Central memory CD4-positive, alpha-beta T cell (primary cell): ENCODE measurements around the gene PCDHB9.
"Not testable (repeated sequence)": the region's sequence is repeated elsewhere in the genome, so short reads cannot be mapped to it uniquely, and the experiment has no call there.

Experiments used
- DNase-seq: peaks from one replicate; pipeline ENCODE4 v3.0.0; 2022
- total RNA-seq, 3 experiments: gene quantifications; one replicate each; lab custom pipeline; 2026; lab: John Stamatoyannopoulos, UW

Gene PCDHB9
- total RNA-seq: 0.07 to 0.19 (median 0.11) reads per million in 3 experiments

DNA sequence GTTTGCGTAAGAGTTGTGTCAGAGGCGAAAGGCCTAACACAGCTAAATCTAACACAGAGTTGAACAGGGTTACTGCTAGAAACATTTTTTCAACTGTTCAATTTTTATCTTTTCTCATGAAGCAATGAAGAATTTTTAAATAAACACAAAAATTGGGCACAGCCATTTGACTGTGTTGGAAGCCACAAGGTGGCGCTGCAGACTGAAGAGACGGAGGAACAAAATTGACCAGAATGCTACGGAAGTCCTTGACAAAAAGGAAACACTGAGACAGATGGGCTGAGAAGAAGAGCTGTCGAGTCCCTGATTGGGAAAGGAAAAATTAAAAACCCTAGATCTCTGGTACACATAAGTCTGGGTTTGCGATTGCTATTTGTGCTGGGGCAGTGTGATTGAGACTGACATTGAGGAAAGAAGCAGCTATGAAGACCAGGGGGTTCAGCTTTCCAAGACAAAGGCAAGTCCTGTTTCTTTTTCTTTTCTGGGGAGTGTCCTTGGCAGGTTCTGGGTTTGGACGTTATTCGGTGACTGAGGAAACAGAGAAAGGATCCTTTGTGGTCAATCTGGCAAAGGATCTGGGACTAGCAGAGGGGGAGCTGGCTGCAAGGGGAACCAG lies at the start of gene PCDHB9:
PCDHB9 (plus strand) TSS at position 265 of the 616 bp plus-strand sequence; CDS start at position 423, 158 bp downstream.
- no peak for DNase-seq

DNA sequence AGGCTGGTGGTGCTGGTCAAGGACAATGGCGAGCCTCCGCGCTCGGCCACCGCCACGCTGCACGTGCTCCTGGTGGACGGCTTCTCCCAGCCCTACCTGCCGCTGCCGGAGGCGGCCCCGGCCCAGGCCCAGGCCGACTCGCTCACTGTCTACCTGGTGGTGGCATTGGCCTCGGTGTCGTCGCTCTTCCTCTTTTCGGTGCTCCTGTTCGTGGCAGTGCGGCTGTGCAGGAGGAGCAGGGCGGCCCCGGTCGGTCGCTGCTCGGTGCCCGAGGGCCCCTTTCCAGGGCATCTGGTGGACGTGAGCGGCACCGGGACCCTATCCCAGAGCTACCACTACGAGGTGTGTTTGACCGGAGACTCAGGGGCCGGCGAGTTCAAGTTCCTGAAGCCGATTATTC lies 49.6 kb upstream of the PCDHB9 start:
- not testable (repeated sequence) for DNase-seq

DNA sequence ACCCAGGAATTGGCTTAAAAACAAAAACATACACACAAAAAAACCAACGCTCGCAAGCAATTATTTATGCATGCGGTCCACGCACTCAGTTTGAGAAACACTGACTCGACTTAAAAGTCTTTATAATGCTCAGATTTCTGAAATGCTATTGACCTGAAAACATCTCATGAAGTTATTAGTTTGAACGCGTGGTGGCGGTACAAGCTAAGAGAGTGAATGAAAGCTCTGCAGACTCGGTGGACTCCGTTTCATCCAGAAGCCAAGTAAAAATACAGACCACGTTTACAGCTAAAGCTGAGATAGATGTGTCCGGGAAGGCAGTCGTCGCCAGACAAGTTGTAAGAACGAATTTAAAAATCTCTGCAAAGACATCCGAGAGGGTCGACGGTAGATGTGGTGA lies 37.1 kb upstream of the PCDHB9 start, which contains the start of gene PCDHB6:
PCDHB6 (plus strand) TSS at position 246 of the 400 bp plus-strand sequence. CDS start 201 bp downstream, outside the sequence.
- DNase-seq: no peak

DNA sequence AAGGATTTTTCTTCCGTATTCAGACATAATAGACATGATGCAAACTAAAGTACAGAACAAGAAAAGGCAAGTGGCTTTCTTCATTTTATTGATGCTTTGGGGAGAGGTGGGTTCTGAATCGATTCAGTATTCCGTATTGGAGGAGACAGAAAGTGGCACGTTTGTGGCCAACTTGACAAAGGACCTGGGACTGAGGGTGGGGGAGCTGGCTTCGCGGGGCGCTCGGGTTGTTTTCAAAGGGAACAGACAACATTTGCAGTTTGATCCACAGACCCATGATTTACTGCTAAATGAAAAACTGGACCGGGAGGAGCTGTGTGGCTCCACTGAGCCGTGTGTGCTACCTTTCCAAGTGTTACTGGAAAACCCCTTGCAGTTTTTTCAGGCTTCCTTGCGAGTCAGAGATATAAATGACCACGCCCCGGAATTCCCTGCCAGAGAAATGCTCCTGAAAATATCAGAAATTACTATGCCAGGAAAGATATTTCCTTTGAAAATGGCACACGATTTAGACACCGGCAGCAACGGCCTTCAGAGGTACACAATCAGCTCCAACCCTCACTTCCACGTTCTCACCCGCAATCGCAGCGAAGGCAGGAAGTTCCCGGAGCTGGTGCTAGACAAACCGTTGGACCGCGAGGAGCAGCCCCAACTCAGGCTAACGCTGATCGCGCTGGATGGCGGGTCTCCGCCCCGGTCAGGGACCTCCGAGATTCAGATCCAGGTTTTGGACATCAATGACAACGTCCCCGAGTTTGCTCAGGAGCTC lies 36.6 kb upstream of the PCDHB9 start:
- no peak for DNase-seq

DNA sequence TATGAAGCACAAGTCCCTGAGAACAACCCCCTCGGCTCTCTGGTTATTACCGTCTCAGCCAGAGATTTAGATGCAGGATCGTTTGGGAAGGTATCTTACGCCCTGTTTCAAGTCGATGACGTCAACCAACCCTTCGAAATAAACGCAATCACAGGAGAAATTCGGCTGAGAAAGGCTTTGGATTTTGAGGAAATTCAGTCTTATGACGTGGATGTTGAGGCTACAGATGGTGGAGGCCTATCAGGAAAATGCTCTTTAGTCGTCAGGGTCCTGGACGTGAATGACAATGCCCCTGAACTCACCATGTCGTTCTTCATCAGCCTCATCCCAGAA lies 36.0 kb upstream of the PCDHB9 start:
- no peak for DNase-seq

DNA sequence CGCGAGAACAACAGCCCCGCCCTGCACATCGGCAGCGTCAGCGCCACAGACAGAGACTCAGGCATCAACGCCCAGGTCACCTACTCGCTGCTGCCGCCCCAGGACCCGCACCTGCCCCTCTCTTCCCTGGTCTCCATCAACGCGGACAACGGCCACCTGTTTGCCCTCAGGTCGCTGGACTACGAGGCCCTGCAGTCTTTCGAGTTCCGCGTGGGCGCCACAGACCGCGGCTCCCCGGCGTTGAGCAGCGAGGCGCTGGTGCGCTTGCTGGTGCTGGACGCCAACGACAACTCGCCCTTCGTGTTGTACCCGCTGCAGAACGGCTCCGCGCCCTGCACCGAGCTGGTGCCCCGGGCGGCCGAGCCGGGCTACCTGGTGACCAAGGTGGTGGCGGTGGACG lies 35.3 kb upstream of the PCDHB9 start:
- DNase-seq: not testable (repeated sequence)

DNA sequence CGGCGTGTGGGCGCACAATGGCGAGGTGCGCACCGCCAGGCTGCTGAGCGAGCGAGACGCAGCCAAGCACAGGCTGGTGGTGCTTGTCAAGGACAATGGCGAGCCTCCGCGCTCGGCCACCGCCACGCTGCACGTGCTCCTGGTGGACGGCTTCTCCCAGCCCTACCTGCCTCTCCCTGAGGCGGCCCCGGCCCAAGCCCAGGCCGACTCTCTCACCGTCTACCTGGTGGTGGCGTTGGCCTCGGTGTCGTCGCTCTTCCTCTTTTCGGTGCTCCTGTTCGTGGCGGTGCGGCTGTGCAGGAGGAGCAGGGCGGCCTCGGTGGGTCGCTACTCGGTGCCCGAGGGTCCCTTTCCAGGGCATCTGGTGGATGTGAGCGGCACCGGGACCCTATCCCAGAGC lies 34.9 kb upstream of the PCDHB9 start:
- not testable (repeated sequence) for DNase-seq

DNA sequence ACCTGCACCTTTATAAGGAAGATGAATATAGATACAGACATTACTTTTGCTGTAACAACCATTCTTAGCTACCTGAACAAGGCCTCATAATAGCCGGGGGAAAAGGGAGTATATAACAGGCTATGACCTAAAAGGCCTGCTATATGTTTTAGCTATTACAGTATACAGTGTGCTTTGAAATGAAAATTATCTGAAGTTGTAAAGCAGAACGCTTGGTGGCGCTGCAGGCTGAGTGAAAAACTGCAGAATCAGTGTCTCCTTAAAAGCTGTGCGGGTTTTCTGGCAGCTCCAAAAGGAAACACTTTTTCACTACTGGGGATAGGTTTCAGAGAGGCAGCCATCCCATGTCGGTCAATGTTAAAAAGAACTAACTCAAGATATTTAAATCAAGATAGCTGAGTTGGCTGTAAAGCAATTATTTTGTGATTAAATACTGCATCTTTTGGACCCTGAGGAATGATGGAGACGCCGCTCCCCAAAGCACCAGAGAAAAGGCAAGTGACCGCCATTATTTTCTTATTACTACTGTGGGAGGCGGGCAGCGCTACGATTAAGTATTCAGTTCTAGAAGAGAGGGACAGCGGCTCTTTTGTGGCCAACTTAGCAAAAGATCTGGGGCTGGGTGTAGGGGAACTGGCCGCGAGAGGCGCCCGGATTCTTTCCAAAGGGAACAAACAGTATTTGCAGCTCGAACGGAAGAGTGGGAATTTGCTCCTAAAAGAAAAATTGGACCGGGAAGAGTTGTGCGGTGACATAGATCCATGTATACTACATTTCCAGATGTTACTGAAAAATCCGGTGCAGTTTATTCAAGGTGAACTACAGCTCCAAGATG lies 31.2 kb upstream of the PCDHB9 start:
- DNase-seq: no peak

DNA sequence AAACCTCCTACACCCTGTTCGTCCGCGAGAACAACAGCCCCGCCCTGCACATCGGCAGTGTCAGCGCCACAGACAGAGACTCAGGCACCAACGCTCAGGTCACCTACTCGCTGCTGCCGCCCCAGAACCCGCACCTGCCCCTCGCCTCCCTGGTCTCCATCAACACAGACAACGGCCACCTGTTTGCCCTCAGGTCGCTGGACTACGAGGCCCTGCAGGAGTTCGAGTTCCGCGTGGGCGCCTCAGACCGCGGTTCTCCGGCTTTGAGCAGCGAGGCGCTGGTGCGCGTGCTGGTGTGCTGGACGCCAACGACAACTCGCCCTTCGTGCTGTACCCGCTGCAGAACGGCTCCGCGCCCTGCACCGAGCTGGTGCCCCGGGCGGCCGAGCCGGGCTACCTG lies 29.6 kb upstream of the PCDHB9 start:
- not testable (repeated sequence) for DNase-seq

DNA sequence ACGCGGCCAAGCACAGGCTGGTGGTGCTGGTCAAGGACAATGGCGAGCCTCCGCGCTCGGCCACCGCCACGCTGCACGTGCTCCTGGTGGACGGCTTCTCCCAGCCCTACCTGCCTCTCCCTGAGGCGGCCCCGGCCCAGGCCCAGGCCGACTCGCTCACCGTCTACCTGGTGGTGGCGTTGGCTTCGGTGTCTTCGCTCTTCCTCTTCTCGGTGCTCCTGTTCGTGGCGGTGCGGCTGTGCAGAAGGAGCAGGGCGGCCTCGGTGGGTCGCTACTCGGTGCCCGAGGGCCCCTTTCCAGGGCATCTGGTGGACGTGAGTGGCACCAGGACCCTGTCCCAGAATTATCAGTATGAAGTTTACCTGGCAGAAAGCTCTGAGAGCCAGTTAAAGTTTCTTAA lies 29.1 kb upstream of the PCDHB9 start:
- not testable (repeated sequence) for DNase-seq

DNA sequence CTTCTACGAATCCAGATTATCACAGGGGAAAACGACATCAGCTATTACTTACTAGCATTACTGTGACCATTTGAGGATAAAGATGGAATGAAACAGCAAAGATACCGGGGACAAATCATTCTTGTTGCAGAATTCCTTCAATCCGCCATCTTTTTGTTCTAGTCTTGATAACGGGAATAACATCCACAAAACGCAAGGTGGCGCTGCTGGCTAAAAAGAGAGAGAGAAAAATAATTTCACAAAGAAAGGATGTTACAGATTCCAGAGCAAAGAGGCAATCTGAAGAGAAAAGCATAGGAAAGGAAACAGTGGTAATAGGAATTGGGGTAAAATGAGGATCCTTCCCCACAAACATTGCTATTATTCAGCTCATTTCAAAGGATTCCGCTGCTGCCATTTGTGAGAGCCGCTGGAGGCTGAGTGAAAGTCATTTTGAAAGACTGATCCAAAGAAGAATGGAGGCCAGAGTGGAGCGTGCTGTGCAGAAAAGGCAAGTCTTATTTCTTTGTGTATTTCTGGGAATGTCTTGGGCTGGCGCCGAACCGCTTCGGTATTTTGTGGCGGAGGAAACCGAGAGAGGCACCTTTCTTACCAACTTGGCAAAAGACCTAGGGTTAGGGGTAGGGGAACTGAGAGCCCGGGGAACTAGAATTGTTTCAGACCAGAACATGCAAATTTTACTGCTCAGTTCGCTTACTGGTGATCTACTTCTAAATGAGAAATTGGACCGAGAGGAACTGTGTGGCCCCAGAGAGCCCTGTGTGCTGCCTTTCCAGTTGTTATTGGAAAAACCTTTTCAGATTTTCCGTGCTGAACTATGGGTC lies 14.4 kb upstream of the PCDHB9 start, which contains the start of gene PCDHB7:
PCDHB7 (plus strand) TSS at position 264 of the 824 bp plus-strand sequence; CDS start at position 456, 192 bp downstream.
- no peak for DNase-seq

DNA sequence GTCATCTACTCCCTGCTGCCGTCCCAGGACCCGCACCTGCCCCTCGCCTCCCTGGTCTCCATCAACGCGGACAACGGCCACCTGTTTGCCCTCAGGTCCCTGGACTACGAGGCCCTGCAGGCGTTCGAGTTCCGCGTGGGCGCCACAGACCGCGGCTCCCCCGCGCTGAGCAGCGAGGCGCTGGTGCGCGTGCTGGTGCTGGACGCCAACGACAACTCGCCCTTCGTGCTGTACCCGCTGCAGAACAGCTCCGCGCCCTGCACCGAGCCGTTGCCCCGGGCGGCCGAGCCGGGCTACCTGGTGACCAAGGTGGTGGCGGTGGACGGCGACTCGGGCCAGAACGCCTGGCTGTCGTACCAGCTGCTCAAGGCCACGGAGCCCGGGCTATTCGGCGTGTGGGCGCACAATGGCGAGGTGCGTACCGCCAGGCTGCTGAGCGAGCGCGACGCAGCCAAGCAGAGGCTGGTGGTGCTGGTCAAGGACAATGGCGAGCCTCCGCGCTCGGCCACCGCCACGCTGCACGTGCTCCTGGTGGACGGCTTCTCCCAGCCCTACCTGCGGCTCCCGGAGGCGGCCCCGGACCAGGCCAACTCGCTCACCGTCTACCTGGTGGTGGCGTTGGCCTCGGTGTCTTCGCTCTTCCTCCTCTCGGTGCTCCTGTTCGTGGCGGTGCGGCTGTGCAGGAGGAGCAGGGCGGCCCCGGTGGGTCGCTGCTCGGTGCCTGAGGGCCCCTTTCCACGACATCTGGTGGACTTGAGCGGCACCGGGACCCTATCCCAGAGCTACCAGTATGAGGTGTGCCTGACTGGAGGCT lies 12.5 kb upstream of the PCDHB9 start:
- DNase-seq: not testable (repeated sequence)

DNA sequence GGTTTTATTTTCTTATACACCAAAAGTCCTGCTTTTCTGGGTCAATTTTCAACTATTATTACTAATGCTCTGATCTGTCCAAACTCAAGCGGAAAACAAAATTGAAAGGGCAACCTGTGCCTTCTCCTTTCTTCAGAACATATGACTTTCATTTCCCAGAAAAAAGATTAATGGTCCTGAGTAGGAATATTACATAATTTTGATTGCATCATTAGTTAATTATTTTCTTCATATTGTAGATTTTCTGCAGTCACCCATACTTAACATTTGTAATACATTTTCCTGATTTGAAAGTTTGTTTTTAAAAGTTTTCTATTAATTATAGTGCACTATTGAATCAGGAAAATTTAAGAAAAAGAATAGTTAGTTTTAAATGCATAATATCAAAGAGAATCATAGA lies 11.0 kb upstream of the PCDHB9 start:
- DNase-seq: no peak

DNA sequence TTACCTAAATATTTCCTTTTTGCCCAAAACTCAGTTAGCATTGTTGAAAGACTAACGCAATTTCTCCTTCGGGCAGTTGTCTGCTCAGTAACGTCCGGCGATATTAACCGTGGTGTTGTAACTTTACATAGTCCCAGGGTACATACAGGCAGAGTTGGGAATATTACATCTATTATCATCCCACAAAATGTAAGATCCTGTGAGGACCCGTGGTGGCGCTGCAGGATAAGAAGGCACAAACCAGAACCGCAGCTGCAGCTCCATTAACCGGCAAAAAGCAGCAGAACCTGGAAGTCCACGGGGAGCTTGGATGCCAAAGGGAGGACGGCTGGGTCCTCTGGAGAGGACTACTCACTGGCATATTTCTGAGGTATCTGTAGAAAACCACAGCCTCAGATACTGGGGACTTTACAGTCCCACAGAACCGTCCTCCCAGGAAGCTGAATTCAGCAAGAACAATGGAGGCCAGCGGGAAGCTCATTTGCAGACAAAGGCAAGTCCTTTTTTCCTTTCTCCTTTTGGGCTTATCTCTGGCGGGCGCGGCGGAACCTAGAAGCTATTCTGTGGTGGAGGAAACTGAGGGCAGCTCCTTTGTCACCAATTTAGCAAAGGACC lies 9.3 kb upstream of the PCDHB9 start, which contains the start of gene PCDHB8:
PCDHB8 (plus strand) TSS at position 214 of the 615 bp plus-strand sequence; CDS start at position 459, 245 bp downstream.
- DNase-seq: not testable (repeated sequence)

DNA sequence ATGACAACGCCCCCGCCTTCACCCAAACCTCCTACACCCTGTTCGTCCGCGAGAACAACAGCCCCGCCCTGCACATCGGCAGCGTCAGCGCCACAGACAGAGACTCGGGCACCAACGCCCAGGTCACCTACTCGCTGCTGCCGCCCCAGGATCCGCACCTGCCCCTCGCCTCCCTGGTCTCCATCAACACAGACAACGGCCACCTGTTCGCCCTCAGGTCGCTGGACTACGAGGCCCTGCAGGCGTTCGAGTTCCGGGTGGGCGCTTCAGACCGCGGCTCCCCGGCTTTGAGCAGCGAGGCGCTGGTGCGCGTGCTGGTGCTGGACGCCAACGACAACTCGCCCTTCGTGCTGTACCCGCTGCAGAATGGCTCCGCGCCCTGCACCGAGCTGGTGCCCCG lies 7.6 kb upstream of the PCDHB9 start:
- not testable (repeated sequence) for DNase-seq

DNA sequence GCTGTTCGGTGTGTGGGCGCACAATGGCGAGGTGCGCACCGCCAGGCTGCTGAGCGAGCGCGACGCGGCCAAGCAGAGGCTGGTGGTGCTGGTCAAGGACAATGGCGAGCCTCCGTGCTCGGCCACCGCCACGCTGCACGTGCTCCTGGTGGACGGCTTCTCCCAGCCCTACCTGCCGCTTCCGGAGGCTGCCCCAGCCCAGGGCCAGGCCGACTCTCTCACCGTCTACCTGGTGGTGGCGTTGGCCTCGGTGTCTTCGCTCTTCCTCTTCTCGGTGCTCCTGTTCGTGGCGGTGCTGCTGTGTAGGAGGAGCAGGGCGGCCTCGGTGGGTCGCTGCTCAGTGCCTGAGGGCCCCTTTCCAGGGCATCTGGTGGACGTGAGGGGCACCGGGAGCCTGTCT lies 7.1 kb upstream of the PCDHB9 start:
- not testable (repeated sequence) for DNase-seq

DNA sequence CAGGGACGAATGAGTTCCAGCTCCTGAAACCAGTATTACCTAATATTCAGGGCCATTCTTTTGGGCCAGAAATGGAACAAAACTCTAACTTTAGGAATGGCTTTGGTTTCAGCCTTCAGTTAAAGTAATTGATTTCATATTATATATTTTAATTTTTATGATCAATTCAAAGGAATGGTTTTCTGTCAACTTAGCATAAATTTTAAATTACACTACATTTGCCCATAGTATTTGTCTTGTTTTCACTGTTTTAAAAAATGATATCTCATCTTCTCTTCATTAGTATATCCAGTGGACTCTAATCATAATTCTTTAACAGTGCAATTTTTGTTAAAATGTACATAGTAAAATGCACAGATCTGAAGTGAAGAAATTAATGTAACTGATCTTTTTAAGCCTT lies 6.6 kb upstream of the PCDHB9 start:
- DNase-seq: no peak

DNA sequence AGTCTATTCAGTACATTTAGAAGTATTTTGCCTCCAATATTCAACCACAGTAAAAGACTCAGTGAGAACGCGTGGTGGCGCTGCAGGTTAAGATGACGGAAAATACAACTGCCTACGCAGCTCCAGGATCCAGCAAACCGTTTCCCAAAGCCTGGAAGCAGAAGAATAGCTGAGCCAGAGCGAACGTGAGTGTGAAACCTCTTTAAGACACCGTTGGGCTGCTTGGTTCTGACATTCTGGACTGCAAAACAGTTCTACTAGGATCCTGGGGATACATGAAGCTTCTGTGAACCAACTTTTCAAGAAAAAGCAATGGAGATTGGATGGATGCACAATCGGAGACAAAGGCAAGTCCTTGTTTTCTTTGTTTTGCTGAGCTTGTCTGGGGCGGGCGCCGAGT lies 4.7 kb upstream of the PCDHB9 start, which contains the start of gene PCDHB16:
PCDHB16 (plus strand) TSS at position 140 of the 400 bp plus-strand sequence; CDS start at position 313, 173 bp downstream.
- DNase-seq: no peak

DNA sequence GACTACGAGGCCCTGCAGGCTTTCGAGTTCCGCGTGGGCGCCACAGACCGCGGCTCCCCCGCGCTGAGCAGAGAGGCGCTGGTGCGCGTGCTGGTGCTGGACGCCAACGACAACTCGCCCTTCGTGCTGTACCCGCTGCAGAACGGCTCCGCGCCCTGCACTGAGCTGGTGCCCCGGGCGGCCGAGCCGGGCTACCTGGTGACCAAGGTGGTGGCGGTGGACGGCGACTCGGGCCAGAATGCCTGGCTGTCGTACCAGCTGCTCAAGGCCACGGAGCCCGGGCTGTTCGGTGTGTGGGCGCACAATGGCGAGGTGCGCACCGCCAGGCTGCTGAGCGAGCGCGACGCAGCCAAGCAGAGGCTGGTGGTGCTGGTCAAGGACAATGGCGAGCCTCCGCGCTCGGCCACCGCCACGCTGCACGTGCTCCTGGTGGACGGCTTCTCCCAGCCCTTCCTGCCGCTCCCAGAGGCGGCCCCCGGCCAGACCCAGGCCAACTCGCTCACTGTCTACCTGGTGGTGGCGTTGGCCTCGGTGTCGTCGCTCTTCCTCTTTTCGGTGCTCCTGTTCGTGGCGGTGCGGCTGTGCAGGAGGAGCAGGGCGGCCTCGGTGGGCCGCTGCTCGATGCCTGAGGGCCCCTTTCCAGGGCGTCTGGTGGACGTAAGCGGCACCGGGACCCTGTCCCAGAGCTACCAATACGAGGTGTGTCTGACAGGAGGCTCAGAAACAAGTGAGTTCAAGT lies 2.7 kb upstream of the PCDHB9 start:
- not testable (repeated sequence) for DNase-seq

DNA sequence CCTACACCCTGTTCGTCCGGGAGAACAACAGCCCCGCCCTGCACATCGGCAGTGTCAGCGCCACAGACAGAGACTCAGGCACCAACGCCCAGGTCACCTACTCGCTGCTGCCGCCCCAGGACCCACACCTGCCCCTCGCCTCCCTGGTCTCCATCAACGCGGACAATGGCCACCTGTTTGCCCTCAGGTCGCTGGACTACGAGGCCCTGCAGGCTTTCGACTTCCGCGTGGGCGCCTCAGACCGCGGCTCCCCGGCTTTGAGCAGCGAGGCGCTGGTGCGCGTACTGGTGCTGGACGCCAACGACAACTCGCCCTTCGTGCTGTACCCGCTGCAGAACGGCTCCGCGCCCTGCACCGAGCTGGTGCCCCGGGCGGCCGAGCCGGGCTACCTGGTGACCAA lies 1.7 kb downstream of the PCDHB9 start:
- DNase-seq: not testable (repeated sequence)
